Mesenchymal stem cell (in vitro differentiated cells and primary cell): ENCODE results near the gene MYO6.

Source experiments
- DNase-seq: peaks from one replicate; pipeline ENCODE4 v3.0.0-alpha.2; 2013
- H2AFZ ChIP-seq: one replicate; pipeline ENCODE4 v1.6.1; 2013; ENCODE audit warnings: low read depth, mild to moderate bottlenecking, control low read depth, inconsistent platforms, low read length, moderate library complexity
- H2AK5ac ChIP-seq: 2 replicates; pipeline ENCODE4 v1.6.1; 2013; ENCODE audit warnings: low read length, moderate library complexity, mild to moderate bottlenecking, inconsistent platforms; ENCODE audit not compliant: severe bottlenecking
- H2BK120ac ChIP-seq: one replicate; pipeline ENCODE4 v1.6.1; 2013; ENCODE audit warnings: low read depth, mild to moderate bottlenecking, inconsistent platforms, low read length, moderate library complexity
- H2BK12ac ChIP-seq, 2 experiments: one replicate each; pipeline ENCODE4 v1.6.1; 2013; ENCODE audit warnings: inconsistent platforms in 2 of 2, low read length in 2 of 2, mild to moderate bottlenecking in 2 of 2, moderate library complexity in 2 of 2, control low read depth in 1 of 2
- H2BK15ac ChIP-seq: one replicate; pipeline ENCODE4 v1.6.1; 2013; ENCODE audit warnings: mild to moderate bottlenecking, low read depth, inconsistent platforms; ENCODE audit not compliant: poor library complexity, severe bottlenecking
- H2BK5ac ChIP-seq: 2 replicates; pipeline ENCODE4 v1.6.1; 2013; ENCODE audit warnings: low read depth, mild to moderate bottlenecking, low read length, control low read depth, inconsistent platforms; ENCODE audit not compliant: poor library complexity, severe bottlenecking
- H3K14ac ChIP-seq, 2 experiments: one replicate each; pipeline ENCODE4 v1.6.1; 2013; ENCODE audit warnings: inconsistent platforms in 2 of 2, low read length in 2 of 2, control low read depth in 1 of 2, mild to moderate bottlenecking in 1 of 2, moderate library complexity in 1 of 2
- H3K18ac ChIP-seq, 2 experiments: one replicate each; pipeline ENCODE4 v1.6.1; 2013; ENCODE audit warnings: inconsistent platforms in 2 of 2, low read length in 2 of 2, control low read depth in 1 of 2, low read depth in 1 of 2, mild to moderate bottlenecking in 1 of 2
- H3K23ac ChIP-seq, 2 experiments: one replicate each; pipeline ENCODE4 v1.6.1; 2013; ENCODE audit warnings: inconsistent platforms in 2 of 2, low read length in 2 of 2, mild to moderate bottlenecking in 2 of 2, moderate library complexity in 2 of 2, control low read depth in 1 of 2
- H3K27ac ChIP-seq: 2 replicates; pipeline ENCODE4 v1.5.1; 2013; ENCODE audit warnings: mild to moderate bottlenecking, moderate library complexity, low read length, control low read depth, inconsistent platforms; ENCODE audit not compliant: poor library complexity, severe bottlenecking
- H3K27me3 ChIP-seq, 2 experiments: 2 replicates each; pipeline versions ENCODE4 v1.6.1 to v1.7.0; 2013; ENCODE audit warnings: low read length in 2 of 2, mild to moderate bottlenecking in 2 of 2, moderate library complexity in 2 of 2, control low read depth in 1 of 2, inconsistent platforms in 1 of 2; ENCODE audit not compliant: control insufficient read depth in 1 of 2, insufficient read depth in 1 of 2
- H3K36me3 ChIP-seq, 2 experiments: 2 replicates each; pipeline versions ENCODE4 v1.6.1 to v1.7.0; 2013; ENCODE audit warnings: low read length in 2 of 2, control low read depth in 1 of 2, inconsistent platforms in 1 of 2, low read depth in 1 of 2, mild to moderate bottlenecking in 1 of 2; ENCODE audit not compliant: insufficient read depth in 2 of 2, control insufficient read depth in 1 of 2
- H3K4ac ChIP-seq, 2 experiments: one replicate each; pipeline ENCODE4 v1.6.1; 2013; ENCODE audit warnings: inconsistent platforms in 2 of 2, low read length in 2 of 2, mild to moderate bottlenecking in 2 of 2, moderate library complexity in 2 of 2, control low read depth in 1 of 2, low read depth in 1 of 2
- H3K4me1 ChIP-seq: 2 replicates; pipeline ENCODE4 v1.6.1; 2013; ENCODE audit warnings: low read depth, low read length, control low read depth; ENCODE audit not compliant: control insufficient read depth, insufficient read depth
- H3K4me2 ChIP-seq: 2 replicates; pipeline ENCODE4 v1.6.1; 2013; ENCODE audit warnings: low read length, mild to moderate bottlenecking, inconsistent platforms; ENCODE audit not compliant: poor library complexity, severe bottlenecking
- H3K4me3 ChIP-seq, 2 experiments: 2 replicates each; pipeline versions ENCODE4 v1.5.1 to v1.7.0; 2013; ENCODE audit warnings: low read length in 2 of 2, mild to moderate bottlenecking in 2 of 2, control low read depth in 1 of 2, low read depth in 1 of 2; ENCODE audit not compliant: insufficient read depth in 1 of 2
- H3K79me1 ChIP-seq: replicated peaks from 2 replicates; pipeline ENCODE4 v1.6.1; 2013; ENCODE audit warnings: mild to moderate bottlenecking, control low read depth, low read length, inconsistent platforms; ENCODE audit not compliant: poor library complexity, severe bottlenecking
- H3K9ac ChIP-seq: 2 replicates; pipeline ENCODE4 v1.7.0; 2013; ENCODE audit warnings: mild to moderate bottlenecking, low read length, moderate library complexity
- H3K9me3 ChIP-seq: 2 replicates; pipeline ENCODE4 v1.7.0; 2013; ENCODE audit warnings: mild to moderate bottlenecking, low read length; ENCODE audit not compliant: control insufficient read depth
- H4K8ac ChIP-seq: one replicate; pipeline ENCODE4 v1.6.1; 2013; ENCODE audit warnings: inconsistent platforms, mild to moderate bottlenecking, low read length, moderate library complexity
- H4K91ac ChIP-seq: one replicate; pipeline ENCODE4 v1.6.1; 2013; ENCODE audit warnings: mild to moderate bottlenecking, low read length, inconsistent platforms
- WGBS: methylation state at CpG from one replicate; pipeline ENCODE4 v1.1.7; 2013; ENCODE audit warnings: mixed read lengths; 5-methylcytosine and 5-hydroxymethylcytosine counted together

MYO6 gene

GRCh38 chr6:75931011-75931680 lies 182.1 kb downstream of the MYO6 start:
- DNase-seq, result no peak
- Histone ChIP-seq H4K8ac (no peak overlapping the region), H3K18ac (no peak overlapping the region), H3K4me2 (no peak overlapping the region), H3K4me1 (peaks cover 13% of the 10 kb centered on the region), H2BK120ac (no peak overlapping the region), H2BK5ac (no peak overlapping the region), H3K9me3 (no peaks in the 10 kb centered on the region), H3K14ac (no peak overlapping the region), H3K79me1 (no peaks in the 10 kb centered on the region), H3K27ac (peak overlapping the region; percentile 4), H3K23ac (no peak overlapping the region), H2BK15ac (no peak overlapping the region), H3K9ac (peak overlapping the region; percentile 3), H4K91ac (no peak overlapping the region), H3K36me3 (no peaks in the 10 kb centered on the region), H2BK12ac (no peak overlapping the region), H2AFZ (no peak overlapping the region), H3K4ac (no peak overlapping the region), H3K27me3 (peaks cover 0 to 9% of the 10 kb centered on the region in 2 experiments), H3K4me3 (no peak overlapping the region), H2AK5ac (no peak overlapping the region)
- 87% methylated on average over 11 of the region's 11 CpGs for WGBS

DNA sequence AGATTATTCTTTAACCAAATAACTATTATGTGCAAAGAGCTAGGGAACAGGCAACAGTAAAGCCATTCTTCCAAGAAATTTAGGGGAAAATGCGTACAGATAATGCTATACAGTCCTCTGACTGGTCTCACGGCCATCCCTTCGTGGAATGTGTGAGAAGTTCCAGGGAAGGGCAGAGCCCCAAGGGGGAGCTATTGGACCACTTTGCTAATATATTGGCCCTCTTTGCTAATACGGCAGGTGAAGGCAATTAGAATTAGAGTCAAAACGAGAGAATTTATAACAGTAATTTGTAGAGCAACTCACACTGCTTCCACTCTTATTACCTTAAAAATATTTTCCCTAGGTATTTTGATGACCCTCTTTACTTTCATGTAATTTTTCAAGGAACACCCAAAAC lies 183.0 kb downstream of the MYO6 start:
- Histone ChIP-seq H3K79me1 (no peaks in the 10 kb centered on the region), H3K4me1 (peaks cover 13% of the 10 kb centered on the region), H3K9ac (no peak overlapping the region), H2BK12ac (no peak overlapping the region), H3K4me3 (no peak overlapping the region), H3K27me3 (peaks cover 0 to 13% of the 10 kb centered on the region in 2 experiments), H2AK5ac (no peak overlapping the region), H2BK120ac (no peak overlapping the region), H3K4me2 (no peak overlapping the region), H2BK5ac (no peak overlapping the region), H2BK15ac (no peak overlapping the region), H4K8ac (no peak overlapping the region), H2AFZ (no peak overlapping the region), H3K27ac (no peak overlapping the region), H3K23ac (no peak overlapping the region), H3K14ac (no peak overlapping the region), H3K4ac (no peak overlapping the region), H3K18ac (no peak overlapping the region), H4K91ac (no peak overlapping the region), H3K36me3 (no peaks in the 10 kb centered on the region), H3K9me3 (no peaks in the 10 kb centered on the region)
- 56% methylated on average over 3 of the region's 5 CpGs for WGBS
- peak; percentile 18 for DNase-seq

GRCh38 chr6:75933387-75933975 lies 184.4 kb downstream of the MYO6 start:
- 51% methylated on average over 5 of the region's 7 CpGs for WGBS
- H2AFZ ChIP-seq, result no peak overlapping the region
- no peak overlapping the region for H2AK5ac ChIP-seq
- H3K23ac ChIP-seq, result no peak overlapping the region
- no peak overlapping the region for H3K4me3 ChIP-seq
- peak overlapping the region in 1 of 2 experiments; percentile 3 for H2BK12ac ChIP-seq
- no peak overlapping the region for H3K27ac ChIP-seq
- H3K9me3 ChIP-seq, result no peaks in the 10 kb centered on the region
- no peaks in the 10 kb centered on the region for H3K79me1 ChIP-seq
- no peak overlapping the region for H2BK5ac ChIP-seq
- H3K4me1 ChIP-seq, result peaks cover 13% of the 10 kb centered on the region
- peaks cover 0 to 13% of the 10 kb centered on the region in 2 experiments for H3K27me3 ChIP-seq
- H3K4ac ChIP-seq, result no peak overlapping the region
- no peak overlapping the region for H3K9ac ChIP-seq
- no peak overlapping the region for H2BK120ac ChIP-seq
- no peak overlapping the region for H2BK15ac ChIP-seq
- H4K91ac ChIP-seq, result no peak overlapping the region
- DNase-seq, result peak; percentile 29
- H4K8ac ChIP-seq, result no peak overlapping the region
- H3K4me2 ChIP-seq, result no peak overlapping the region
- H3K14ac ChIP-seq, result no peak overlapping the region
- no peak overlapping the region for H3K18ac ChIP-seq
- no peaks in the 10 kb centered on the region for H3K36me3 ChIP-seq

DNA sequence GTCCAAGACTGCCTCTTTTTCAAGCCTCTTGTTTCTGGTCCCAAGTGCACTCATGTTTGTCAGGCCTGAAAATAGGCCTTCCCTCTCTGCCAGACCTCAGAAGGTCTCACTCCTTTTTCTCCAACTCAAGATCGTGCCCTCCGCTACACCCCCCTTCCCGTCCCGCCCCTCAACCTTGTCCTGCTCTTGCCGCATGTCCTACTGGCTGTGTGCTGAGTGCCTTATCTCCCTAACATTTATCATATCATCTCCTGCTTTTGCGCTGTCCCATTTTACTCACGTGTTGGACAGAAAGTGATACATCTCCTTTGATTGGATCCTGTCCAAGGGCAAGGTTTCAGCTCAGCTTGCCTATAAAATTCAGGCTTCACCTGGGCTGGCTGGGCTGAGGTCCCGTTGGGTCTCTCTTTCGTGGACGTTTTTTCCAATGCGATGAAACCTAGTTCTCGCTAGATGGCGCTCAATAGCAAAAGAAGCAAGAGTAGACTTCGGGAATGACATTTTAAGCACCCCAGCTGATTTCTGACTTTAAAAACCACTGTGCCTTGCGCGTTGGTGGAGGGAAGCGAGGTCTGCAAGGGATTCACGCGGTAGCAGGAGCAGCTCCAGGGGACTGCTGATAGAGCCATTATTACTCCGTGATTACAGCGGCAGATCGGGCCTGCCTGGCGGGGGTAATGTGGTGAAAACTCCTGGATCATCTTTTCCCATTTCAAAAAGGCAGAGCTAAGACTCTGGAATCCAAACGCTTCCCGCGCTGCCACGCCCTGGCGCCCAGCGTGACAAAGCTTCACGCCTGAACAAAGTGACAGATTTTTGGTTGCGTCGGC lies 185.8 kb downstream of the MYO6 start:
- Histone ChIP-seq H3K18ac (peak overlapping the region in 1 of 2 experiments; percentile 78), H2AK5ac (no peak overlapping the region), H3K4ac (no peak overlapping the region), H3K4me3 (peak overlapping the region; percentile 47 to 74), H2BK15ac (peak overlapping the region; percentile 64), H4K8ac (peak overlapping the region; percentile 59), H3K36me3 (no peaks in the 10 kb centered on the region), H4K91ac (no peak overlapping the region), H3K79me1 (no peaks in the 10 kb centered on the region), H3K14ac (peak overlapping the region in 1 of 2 experiments; percentile 44), H2BK5ac (no peak overlapping the region), H3K9ac (peak overlapping the region; percentile 65), H2BK120ac (no peak overlapping the region), H3K27ac (no peak overlapping the region), H3K4me2 (peak overlapping the region; percentile 90), H3K27me3 (peaks cover 0 to 13% of the 10 kb centered on the region in 2 experiments), H3K9me3 (no peaks in the 10 kb centered on the region), H2AFZ (peak overlapping the region; percentile 97), H3K23ac (no peak overlapping the region), H3K4me1 (peaks cover 13% of the 10 kb centered on the region), H2BK12ac (peak overlapping the region in 1 of 2 experiments; percentile 71)
- DNase-seq, result peak; percentile 80
- 5% methylated on average over 32 of the region's 32 CpGs for WGBS
